CD4-positive, alpha-beta memory T cell (primary cell): Measurements from ENCODE around the gene ROBO1. TPM values are rescaled to one million over a fixed set of nuclear protein-coding genes. Genes with fewer than 3 reads are reported as not detected.

Experiments used
- CTCF ChIA-PET: fragments of 350-600 bp; sonication (Branson Sonifier 250); formaldehyde crosslinking; loops from one replicate; lab custom pipeline; 2021; ENCODE audit warnings: inconsistent platforms; ENCODE audit not compliant: partially characterized antibody; lab: Charles Lee
- POLR2A ChIA-PET: fragments of 350-600 bp; sonication (Branson Sonifier 250); formaldehyde crosslinking; loops from one replicate; lab custom pipeline; 2021; ENCODE audit not compliant: partially characterized antibody; lab: Charles Lee
- DNase-seq, 5 donors: peaks; one replicate each; pipeline versions ENCODE4 v3.0.0 to v3.0.0-alpha.2; 2020 to 2022; ENCODE audit warnings: mixed read lengths in 1 of 5
- H3K27ac ChIP-seq: one replicate; pipeline ENCODE4 v1.7.0; 2013; ENCODE audit warnings: low read depth, low read length
- H3K27me3 ChIP-seq: 2 replicates; pipeline ENCODE4 v1.7.0; 2013; ENCODE audit warnings: mild to moderate bottlenecking, low read length, moderate library complexity; ENCODE audit not compliant: insufficient read depth
- H3K36me3 ChIP-seq: 2 replicates; pipeline ENCODE4 v1.7.0; 2013; ENCODE audit warnings: mild to moderate bottlenecking, low read length, moderate library complexity; ENCODE audit not compliant: insufficient read depth
- H3K4me1 ChIP-seq: 2 replicates; pipeline ENCODE4 v1.7.0; 2013; ENCODE audit warnings: mild to moderate bottlenecking, low read length, moderate library complexity; ENCODE audit not compliant: insufficient read depth
- H3K4me3 ChIP-seq, 2 donors: one replicate each; pipeline ENCODE4 v1.7.0; 2013; ENCODE audit warnings: low read length in 2 of 2, mild to moderate bottlenecking in 1 of 2
- H3K9me3 ChIP-seq, 2 donors: one replicate each; pipeline ENCODE4 v1.7.0; 2013; ENCODE audit warnings: low read length in 2 of 2, control low read depth in 1 of 2; ENCODE audit not compliant: control insufficient read depth in 1 of 2
- H3K27ac Mint-ChIP-seq, 7 donors: one replicate each; pipeline ENCODE4 v1.8.0; 2020 to 2021; ENCODE audit warnings: mixed read lengths in 7 of 7, mild to moderate bottlenecking in 6 of 7, inconsistent platforms in 3 of 7, moderate library complexity in 3 of 7
- H3K27me3 Mint-ChIP-seq, 2 donors: one replicate each; pipeline ENCODE4 v1.8.0; 2020 to 2021; ENCODE audit warnings: mixed read lengths in 2 of 2
- H3K36me3 Mint-ChIP-seq, 2 donors: one replicate each; pipeline ENCODE4 v1.8.0; 2020 to 2021; ENCODE audit warnings: mixed read lengths in 2 of 2, inconsistent platforms in 1 of 2, mild to moderate bottlenecking in 1 of 2
- H3K4me1 Mint-ChIP-seq, 4 donors: one replicate each; pipeline ENCODE4 v1.8.0; 2020 to 2021; ENCODE audit warnings: mixed read lengths in 4 of 4, mild to moderate bottlenecking in 1 of 4
- H3K4me3 Mint-ChIP-seq, 8 donors: one replicate each; pipeline ENCODE4 v1.8.0; 2020 to 2021; ENCODE audit warnings: mixed read lengths in 8 of 8, mild to moderate bottlenecking in 7 of 8, moderate library complexity in 6 of 8, inconsistent platforms in 3 of 8
- H3K9me3 Mint-ChIP-seq, 8 donors: one replicate each; pipeline ENCODE4 v1.8.0; 2020 to 2021; ENCODE audit warnings: mixed read lengths in 8 of 8, mild to moderate bottlenecking in 5 of 8, inconsistent platforms in 3 of 8, moderate library complexity in 1 of 8
- intact Hi-C: fragments of 100-400 bp; cut with micrococcal nuclease; formaldehyde crosslinking; loops from one replicate; pipeline ENCODE4 v1.15.1; 2023
- polyA plus RNA-seq, 2 donors: library from polyadenylated mRNA; unstranded; fragments of 300-500 nt; fragmentation: Illumina TruSeq; gene quantifications; one replicate each; pipeline ENCODE4 v1.2.3, GENCODE V29; 2021
- total RNA-seq, 2 experiments: library from RNA; stranded (reverse); gene quantifications; one replicate each; pipeline ENCODE4 v1.2.3, GENCODE V29; 2021

The ROBO1 gene
- total and polyA plus RNA-seq, 4 experiments from 2014 or later: not detected

GRCh38 chr3:79364784-79365183, 403.0 kb downstream of the ROBO1 start:
- no peak overlapping the region for H3K27ac ChIP-seq
- Mint-ChIP-seq H3K27me3 (no peaks in the 10 kb centered on the region), H3K4me1 (no peaks in the 10 kb centered on the region), H3K9me3 (peaks cover 2 to 30% (median 6%) of the 10 kb centered on the region in 8 donors), H3K36me3 (no peaks in the 10 kb centered on the region), H3K27ac (no peak overlapping the region), H3K4me3 (no peak overlapping the region)
- intact Hi-C loops: no loop called here
- no peaks in the 10 kb centered on the region for H3K27me3 ChIP-seq
- DNase-seq: no peak
- no peaks in the 10 kb centered on the region for H3K36me3 ChIP-seq
- CTCF ChIA-PET: no interaction called here
- POLR2A ChIA-PET: no interaction called here
- H3K9me3 ChIP-seq: no peaks in the 10 kb centered on the region
- H3K4me3 ChIP-seq: no peak overlapping the region
- H3K4me1 ChIP-seq: no peaks in the 10 kb centered on the region

GRCh38 chr3:79362571-79363270, 405.1 kb downstream of the ROBO1 start:
- Histone ChIP-seq H3K36me3 (no peaks in the 10 kb centered on the region), H3K4me3 (no peak overlapping the region), H3K27me3 (no peaks in the 10 kb centered on the region), H3K9me3 (no peaks in the 10 kb centered on the region), H3K27ac (no peak overlapping the region), H3K4me1 (no peaks in the 10 kb centered on the region)
- POLR2A ChIA-PET: no interaction called here
- Mint-ChIP-seq H3K27me3 (no peaks in the 10 kb centered on the region), H3K4me3 (no peak overlapping the region), H3K36me3 (no peaks in the 10 kb centered on the region), H3K9me3 (peaks cover 2 to 16% (median 3%) of the 10 kb centered on the region in 8 donors), H3K27ac (no peak overlapping the region), H3K4me1 (no peaks in the 10 kb centered on the region)
- intact Hi-C loops: no loop called here
- CTCF ChIA-PET: no interaction called here
- no peak for DNase-seq

GRCh38 chr3:79361748-79362378, 405.9 kb downstream of the ROBO1 start:
- intact Hi-C loops: no loop called here
- Mint-ChIP-seq H3K36me3 (no peaks in the 10 kb centered on the region), H3K27me3 (no peaks in the 10 kb centered on the region), H3K27ac (no peak overlapping the region), H3K4me1 (no peaks in the 10 kb centered on the region), H3K9me3 (peaks cover 2 to 14% (median 3%) of the 10 kb centered on the region in 8 donors), H3K4me3 (no peak overlapping the region)
- CTCF ChIA-PET: no interaction called here
- POLR2A ChIA-PET: no interaction called here
- DNase-seq: no peak
- Histone ChIP-seq H3K4me1 (no peaks in the 10 kb centered on the region), H3K9me3 (no peaks in the 10 kb centered on the region), H3K27ac (no peak overlapping the region), H3K27me3 (no peaks in the 10 kb centered on the region), H3K4me3 (no peak overlapping the region), H3K36me3 (no peaks in the 10 kb centered on the region)

GRCh38 chr3:79358327-79358726, 409.5 kb downstream of the ROBO1 start:
- ChIA-PET POLR2A (no interaction called here), CTCF (no interaction called here)
- intact Hi-C loops: no loop called here
- Histone ChIP-seq H3K4me3 (no peak overlapping the region), H3K36me3 (no peaks in the 10 kb centered on the region), H3K9me3 (no peaks in the 10 kb centered on the region), H3K4me1 (no peaks in the 10 kb centered on the region), H3K27ac (no peak overlapping the region), H3K27me3 (no peaks in the 10 kb centered on the region)
- DNase-seq: no peak
- H3K4me3 Mint-ChIP-seq: no peak overlapping the region
- no peaks in the 10 kb centered on the region for H3K4me1 Mint-ChIP-seq
- H3K36me3 Mint-ChIP-seq: no peaks in the 10 kb centered on the region
- H3K27ac Mint-ChIP-seq: no peak overlapping the region
- no peaks in the 10 kb centered on the region for H3K27me3 Mint-ChIP-seq
- H3K9me3 Mint-ChIP-seq: peaks cover 0 to 9% (median 4%) of the 10 kb centered on the region in 8 donors

GRCh38 chr3:79354179-79354688, 413.6 kb downstream of the ROBO1 start:
- no peak for DNase-seq
- Histone ChIP-seq H3K4me1 (no peaks in the 10 kb centered on the region), H3K36me3 (no peaks in the 10 kb centered on the region), H3K27me3 (no peaks in the 10 kb centered on the region), H3K4me3 (no peak overlapping the region), H3K27ac (no peak overlapping the region), H3K9me3 (no peaks in the 10 kb centered on the region)
- no peak overlapping the region for H3K4me3 Mint-ChIP-seq
- CTCF ChIA-PET: no interaction called here
- no peaks in the 10 kb centered on the region for H3K36me3 Mint-ChIP-seq
- POLR2A ChIA-PET: no interaction called here
- intact Hi-C loops: no loop called here
- no peaks in the 10 kb centered on the region for H3K27me3 Mint-ChIP-seq
- H3K9me3 Mint-ChIP-seq: peaks cover 0 to 12% (median 5%) of the 10 kb centered on the region in 8 donors
- no peaks in the 10 kb centered on the region for H3K4me1 Mint-ChIP-seq
- no peak overlapping the region for H3K27ac Mint-ChIP-seq

- CTCF ChIA-PET: no interaction called here
- no peak overlapping the region for H3K27ac Mint-ChIP-seq
- no peaks in the 10 kb centered on the region for H3K27me3 Mint-ChIP-seq
- H3K9me3 ChIP-seq: no peaks in the 10 kb centered on the region
- no peaks in the 10 kb centered on the region for H3K27me3 ChIP-seq
- no peak overlapping the region for H3K27ac ChIP-seq
- no peak overlapping the region for H3K4me3 Mint-ChIP-seq
- H3K9me3 Mint-ChIP-seq: peaks cover 0 to 12% (median 5%) of the 10 kb centered on the region in 8 donors
- no peaks in the 10 kb centered on the region for H3K4me1 ChIP-seq
- no peaks in the 10 kb centered on the region for H3K36me3 ChIP-seq
- no peak for DNase-seq
- POLR2A ChIA-PET: no interaction called here
- no peaks in the 10 kb centered on the region for H3K4me1 Mint-ChIP-seq
- H3K36me3 Mint-ChIP-seq: no peaks in the 10 kb centered on the region
- H3K4me3 ChIP-seq: no peak overlapping the region
- intact Hi-C loops: no loop called here
Measured at GRCh38 chr3:79351699-79352098, 416.1 kb downstream of the ROBO1 start.

- intact Hi-C loops: no loop called here
- no peak for DNase-seq
- no peaks in the 10 kb centered on the region for H3K9me3 ChIP-seq
- no peak overlapping the region for H3K4me3 ChIP-seq
- Mint-ChIP-seq H3K4me3 (no peak overlapping the region), H3K27me3 (no peaks in the 10 kb centered on the region), H3K27ac (no peak overlapping the region), H3K4me1 (no peaks in the 10 kb centered on the region), H3K36me3 (no peaks in the 10 kb centered on the region), H3K9me3 (peaks cover 0 to 11% (median 4%) of the 10 kb centered on the region in 8 donors)
- no peak overlapping the region for H3K27ac ChIP-seq
- ChIA-PET CTCF (no interaction called here), POLR2A (no interaction called here)
- no peaks in the 10 kb centered on the region for H3K4me1 ChIP-seq
- no peaks in the 10 kb centered on the region for H3K27me3 ChIP-seq
- H3K36me3 ChIP-seq: no peaks in the 10 kb centered on the region
Measured at GRCh38 chr3:79344876-79345871, 422.6 kb downstream of the ROBO1 start.
